Astrocyte of the spinal cord (primary cell): ENCODE measurements around the gene HIPK2.

Source experiments
- DNase-seq: peaks from one replicate; pipeline ENCODE4 v3.0.0; 2011; ENCODE audit warnings: low read depth, low spot score
- H3K4me3 ChIP-seq: 2 replicates; pipeline ENCODE4 v1.5.1; 2011; ENCODE audit warnings: low read depth, mild to moderate bottlenecking, low read length, moderate library complexity
- in situ Hi-C: cut with HindIII; loops from 2 replicates; pipeline ENCODE4 v1.10.0; 2017; ENCODE audit warnings: low sequenced_read_pairs
- TF ChIP-seq, protein P1 (sequence below): IDR thresholded peaks from 2 replicates; pipeline ENCODE4 v1.5.1; 2012; ENCODE audit warnings: low read depth, mild to moderate bottlenecking, low read length, inconsistent platforms

HIPK2 gene

DNA sequence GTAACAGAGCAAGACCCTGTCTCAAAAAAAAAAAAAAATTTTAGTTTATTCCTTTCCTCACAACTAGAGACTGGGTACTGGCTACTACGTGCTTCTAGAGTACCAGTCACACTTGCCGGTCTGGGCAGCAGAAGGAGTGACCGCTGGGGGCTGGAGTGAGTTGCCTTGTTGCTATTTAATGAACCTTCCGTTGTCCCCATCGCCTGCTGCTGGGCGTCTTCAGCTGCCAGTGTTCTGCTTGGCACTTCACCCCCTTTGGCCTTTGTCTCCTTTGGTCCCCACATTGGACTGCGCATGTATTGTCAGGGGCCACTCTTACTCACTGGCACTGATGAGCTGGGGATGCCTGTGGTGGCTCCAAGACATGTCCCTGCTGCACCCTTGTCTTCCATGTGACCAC lies 143.7 kb downstream of the HIPK2 start:
- in situ Hi-C loops, result no loop called here
- no peak for DNase-seq
- TF ChIP-seq, protein P1, sequence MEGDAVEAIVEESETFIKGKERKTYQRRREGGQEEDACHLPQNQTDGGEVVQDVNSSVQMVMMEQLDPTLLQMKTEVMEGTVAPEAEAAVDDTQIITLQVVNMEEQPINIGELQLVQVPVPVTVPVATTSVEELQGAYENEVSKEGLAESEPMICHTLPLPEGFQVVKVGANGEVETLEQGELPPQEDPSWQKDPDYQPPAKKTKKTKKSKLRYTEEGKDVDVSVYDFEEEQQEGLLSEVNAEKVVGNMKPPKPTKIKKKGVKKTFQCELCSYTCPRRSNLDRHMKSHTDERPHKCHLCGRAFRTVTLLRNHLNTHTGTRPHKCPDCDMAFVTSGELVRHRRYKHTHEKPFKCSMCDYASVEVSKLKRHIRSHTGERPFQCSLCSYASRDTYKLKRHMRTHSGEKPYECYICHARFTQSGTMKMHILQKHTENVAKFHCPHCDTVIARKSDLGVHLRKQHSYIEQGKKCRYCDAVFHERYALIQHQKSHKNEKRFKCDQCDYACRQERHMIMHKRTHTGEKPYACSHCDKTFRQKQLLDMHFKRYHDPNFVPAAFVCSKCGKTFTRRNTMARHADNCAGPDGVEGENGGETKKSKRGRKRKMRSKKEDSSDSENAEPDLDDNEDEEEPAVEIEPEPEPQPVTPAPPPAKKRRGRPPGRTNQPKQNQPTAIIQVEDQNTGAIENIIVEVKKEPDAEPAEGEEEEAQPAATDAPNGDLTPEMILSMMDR, result no peak
- H3K4me3 ChIP-seq, result no peak overlapping the region

DNA sequence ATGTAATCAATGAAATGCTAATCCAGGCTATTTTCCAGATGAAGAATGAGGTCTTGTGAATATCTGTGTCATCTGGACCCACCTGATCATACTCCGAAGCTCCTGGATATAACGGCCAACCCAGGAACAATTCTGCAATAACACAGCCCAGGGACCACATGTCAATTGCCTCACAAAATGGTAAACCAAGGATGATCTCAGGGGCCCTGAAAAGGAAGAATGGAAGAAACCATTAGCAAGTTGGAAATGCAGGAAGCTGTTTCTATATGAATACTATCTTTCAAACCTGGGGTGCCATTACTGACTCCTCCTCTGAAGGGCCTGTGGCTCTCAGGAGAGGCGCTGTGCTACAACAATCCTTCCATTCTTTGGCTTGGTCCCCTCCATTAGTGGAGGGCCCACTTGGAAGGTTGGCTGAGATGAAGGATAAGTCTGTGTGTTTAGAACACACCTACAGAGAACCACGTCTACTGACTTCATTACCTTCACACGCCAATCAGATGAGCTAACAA lies 146.2 kb downstream of the HIPK2 start:
- no peak overlapping the region for H3K4me3 ChIP-seq
- DNase-seq, result no peak
- in situ Hi-C loops, result no loop called here
- TF ChIP-seq, protein P1, result no peak

DNA sequence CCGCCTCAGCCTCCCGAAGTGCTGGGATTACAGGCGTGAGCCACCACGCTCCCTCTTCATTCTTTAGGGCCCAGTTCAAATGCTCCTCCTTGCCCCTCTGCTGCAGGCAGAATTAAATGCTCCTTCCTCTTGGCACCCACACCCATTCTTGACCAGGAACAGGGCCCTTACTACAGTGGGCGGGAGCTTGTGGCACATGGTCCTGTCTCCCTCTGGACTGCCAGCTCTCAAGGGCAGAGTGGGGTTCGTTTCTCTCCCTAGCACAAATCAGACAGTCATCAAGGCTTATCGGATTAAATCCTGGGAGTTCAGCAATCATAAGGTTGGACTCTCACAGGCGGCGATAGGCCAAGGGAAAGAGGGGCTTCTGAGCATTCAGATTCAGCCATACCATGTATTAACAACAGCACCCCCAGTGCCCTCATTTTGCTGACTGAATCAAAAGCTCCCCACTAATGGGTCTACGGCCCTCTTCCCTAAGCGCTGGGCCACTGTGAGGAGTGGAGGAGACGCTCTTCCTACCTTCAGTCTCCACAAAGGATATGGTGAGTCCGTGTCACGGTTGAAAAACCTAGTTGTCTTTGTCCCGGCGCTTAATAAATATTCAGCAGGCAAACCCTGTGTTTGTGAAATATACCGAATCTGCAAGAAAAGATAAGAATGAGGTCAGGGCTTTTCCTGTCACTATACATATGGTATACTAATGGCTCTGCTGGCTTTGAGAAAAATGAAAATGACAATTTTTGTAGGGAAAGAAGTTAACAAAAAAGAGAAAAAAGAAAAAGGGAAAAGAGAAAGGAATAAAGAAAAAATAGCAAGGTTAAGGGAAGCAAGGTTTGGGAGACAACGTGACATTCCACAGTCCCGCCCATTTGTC lies 146.9 kb downstream of the HIPK2 start:
- in situ Hi-C loops, result no loop called here
- DNase-seq, result no peak
- H3K4me3 ChIP-seq, result no peak overlapping the region
- TF ChIP-seq, protein P1, result no peak

DNA sequence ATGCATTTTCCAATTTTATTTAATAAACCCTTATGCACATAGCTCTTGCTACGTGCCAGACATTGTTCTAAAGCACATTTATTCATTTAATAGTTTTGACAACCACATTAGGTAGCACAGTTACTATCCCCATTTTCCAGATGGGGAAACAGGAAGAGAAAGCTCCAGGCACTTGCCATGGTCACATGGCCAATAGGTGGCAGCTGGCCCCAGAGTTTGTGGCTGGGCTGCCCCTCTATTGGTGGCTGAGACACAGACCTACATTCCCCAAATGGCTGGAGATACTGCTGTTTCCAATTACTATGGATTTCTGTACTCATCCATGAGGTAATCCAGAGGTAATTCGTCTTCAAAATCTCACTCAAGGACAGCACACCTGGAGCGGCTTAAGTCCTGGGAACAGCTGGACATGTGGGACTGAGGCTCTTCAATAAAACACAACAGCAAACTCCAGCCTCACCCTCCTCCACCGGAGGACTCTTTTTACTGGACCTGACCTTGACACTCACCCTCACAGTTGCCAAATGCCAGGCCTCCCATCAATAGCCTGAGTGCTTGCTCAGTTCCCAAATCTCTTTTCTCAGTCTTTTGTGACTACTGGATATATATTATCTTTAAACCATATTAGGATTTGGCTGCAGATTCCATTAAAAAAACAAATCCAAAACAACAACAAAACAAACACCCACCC lies 148.3 kb downstream of the HIPK2 start:
- no peak overlapping the region for H3K4me3 ChIP-seq
- DNase-seq, result no peak
- TF ChIP-seq, protein P1, result no peak
- in situ Hi-C loops, result no loop called here

DNA sequence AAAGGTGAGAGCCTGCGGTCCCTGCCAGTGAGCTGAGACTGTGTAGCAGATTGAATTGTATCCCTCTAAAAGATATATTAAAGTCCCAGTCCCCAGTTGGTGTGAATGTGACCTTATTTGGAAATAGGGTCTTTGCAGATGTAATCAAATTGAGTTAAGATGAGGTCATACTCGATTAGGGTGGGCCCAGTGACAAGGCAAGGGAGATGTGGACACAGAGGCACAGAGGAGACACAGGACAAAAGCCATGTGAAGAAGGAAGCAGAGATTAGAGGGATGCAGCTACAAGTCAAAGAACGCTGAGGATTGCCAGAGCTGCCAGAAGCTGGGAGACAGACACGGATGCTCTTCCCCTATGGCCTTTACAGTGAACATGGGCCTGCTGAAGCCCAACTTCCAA lies 150.0 kb downstream of the HIPK2 start:
- in situ Hi-C loops, result no loop called here
- no peak for DNase-seq
- no peak overlapping the region for H3K4me3 ChIP-seq
- TF ChIP-seq, protein P1, result no peak

DNA sequence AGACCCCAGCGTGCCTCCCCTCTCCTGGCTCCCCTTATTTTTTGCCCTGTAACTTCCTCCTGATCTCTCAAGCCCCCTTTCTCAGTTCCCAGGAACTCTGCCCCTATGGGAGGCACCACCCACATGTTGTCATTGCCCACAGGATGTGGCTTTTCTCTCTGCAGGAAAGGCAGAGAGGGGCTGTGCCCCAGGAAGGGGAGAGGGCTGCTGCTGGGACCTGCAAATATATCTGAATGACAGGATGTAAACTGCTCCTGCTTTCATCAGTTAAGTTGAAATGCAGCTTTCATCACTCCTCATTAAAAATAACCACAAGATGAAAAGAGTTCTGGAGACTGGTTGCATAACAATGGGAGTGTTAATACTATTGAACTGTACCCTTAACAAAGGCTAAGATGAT lies 151.0 kb downstream of the HIPK2 start:
- in situ Hi-C loops, result no loop called here
- DNase-seq, result no peak
- TF ChIP-seq, protein P1, result no peak
- H3K4me3 ChIP-seq, result no peak overlapping the region
